IMR-90 (cell line): Measurements from ENCODE around the gene LIN9. TPM values are rescaled to one million over a fixed set of nuclear protein-coding genes. Genes with fewer than 3 reads are reported as not detected.
"Not testable (repeated sequence)": the region's sequence is repeated elsewhere in the genome, so short reads cannot be mapped to it uniquely, and the experiment has no call there.

ENCODE experiments used
- ATAC-seq: fragments of 200-7000 bp; cut with Tn5 transposase; 2 replicates; pipeline ENCODE4 v1.9.1; 2020; ENCODE audit warnings: low read depth, mild to moderate bottlenecking, moderate library complexity
- BruUV-seq: library from RNA; stranded (reverse); fragments of 400-500 nt; replicated peaks from 2 replicates; lab custom pipeline; 2021; lab: Mats Ljungman, UMichigan
- CTCF ChIA-PET: fragments of 300-600 bp; formaldehyde crosslinking; extraction: SDS; loops from one replicate; lab custom pipeline; 2021; ENCODE audit warnings: antibody characterized with exemption; lab: Yijun Ruan, JAX
- POLR2A ChIA-PET: fragments of 300-600 bp; sonication (Branson Sonifier 250); formaldehyde crosslinking; loops from one replicate; lab custom pipeline; 2022; ENCODE audit warnings: antibody characterized with exemption; ENCODE audit not compliant: unreplicated experiment; lab: Charles Lee
- DNase-seq: peaks from one replicate; pipeline ENCODE4 v3.0.0; 2013
- H2AFZ ChIP-seq: replicated peaks from 2 replicates; pipeline ENCODE3; 2013; ENCODE audit warnings: low read length, mild to moderate bottlenecking; ENCODE audit not compliant: poor library complexity
- H2AK5ac ChIP-seq: 2 replicates; pipeline ENCODE4 v1.6.1; 2013; ENCODE audit warnings: low read depth, low read length, inconsistent platforms
- H2AK9ac ChIP-seq: replicated peaks from 2 replicates; pipeline ENCODE3; 2013; ENCODE audit warnings: mild to moderate bottlenecking, low read depth, low read length, moderate library complexity; ENCODE audit not compliant: poor library complexity
- H2BK120ac ChIP-seq: 2 replicates; pipeline ENCODE4 v1.6.1; 2013; ENCODE audit warnings: low read depth, low read length, inconsistent platforms
- H2BK15ac ChIP-seq: 3 replicates; pipeline ENCODE4 v1.6.1; 2013; ENCODE audit warnings: low read depth, low read length, inconsistent platforms
- H2BK20ac ChIP-seq: 2 replicates; pipeline ENCODE4 v1.6.1; 2013; ENCODE audit warnings: low read depth, mild to moderate bottlenecking, inconsistent platforms, low read length, moderate library complexity
- H2BK5ac ChIP-seq: 2 replicates; pipeline ENCODE4 v1.6.1; 2013; ENCODE audit warnings: mild to moderate bottlenecking, low read depth, low read length, inconsistent platforms; ENCODE audit not compliant: poor library complexity, severe bottlenecking
- H3K14ac ChIP-seq: replicated peaks from 2 replicates; pipeline ENCODE4 v1.6.1; 2013; ENCODE audit warnings: low read depth, low read length, inconsistent platforms
- H3K18ac ChIP-seq: 2 replicates; pipeline ENCODE4 v1.6.1; 2013; ENCODE audit warnings: low read depth, low read length, control low read depth
- H3K23ac ChIP-seq: 2 replicates; pipeline ENCODE4 v1.6.1; 2013; ENCODE audit warnings: low read depth, low read length, inconsistent platforms
- H3K27ac ChIP-seq: 2 replicates; pipeline ENCODE4 v1.5.1; 2013; ENCODE audit warnings: mild to moderate bottlenecking, control low read depth, low read length; ENCODE audit not compliant: insufficient read depth
- H3K27me3 ChIP-seq: 2 replicates; pipeline ENCODE4 v1.6.1; 2013; ENCODE audit warnings: low read length; ENCODE audit not compliant: control insufficient read depth, insufficient read depth
- H3K36me3 ChIP-seq: 2 replicates; pipeline ENCODE4 v1.6.1; 2013; ENCODE audit warnings: low read length, mixed read lengths; ENCODE audit not compliant: control insufficient read depth, insufficient read depth
- H3K4ac ChIP-seq: 2 replicates; pipeline ENCODE4 v1.6.1; 2013; ENCODE audit warnings: low read depth, low read length, inconsistent platforms
- H3K4me1 ChIP-seq: 2 replicates; pipeline ENCODE4 v1.6.1; 2013; ENCODE audit warnings: low read length, mixed read lengths; ENCODE audit not compliant: control insufficient read depth, insufficient read depth
- H3K4me2 ChIP-seq: 2 replicates; pipeline ENCODE4 v1.6.1; 2013; ENCODE audit warnings: low read depth, mild to moderate bottlenecking, control low read depth, low read length, moderate library complexity
- H3K4me3 ChIP-seq: 2 replicates; pipeline ENCODE4 v1.5.1; 2013; ENCODE audit warnings: low read depth, mild to moderate bottlenecking, control low read depth, low read length, moderate library complexity; ENCODE audit not compliant: insufficient read depth
- H3K56ac ChIP-seq: 2 replicates; pipeline ENCODE4 v1.6.1; 2013; ENCODE audit warnings: low read length, inconsistent platforms; ENCODE audit not compliant: insufficient read depth; ENCODE audit errors: extremely low read depth
- H3K79me1 ChIP-seq, 2 experiments: 2 replicates each; pipeline ENCODE4 v1.6.1; 2013; ENCODE audit warnings: low read length in 2 of 2, inconsistent platforms in 1 of 2, low read depth in 1 of 2
- H3K9ac ChIP-seq: 2 replicates; pipeline ENCODE4 v1.6.1; 2013; ENCODE audit warnings: low read depth, low read length, control low read depth
- H3K9me1 ChIP-seq: 2 replicates; pipeline ENCODE4 v1.6.1; 2013; ENCODE audit warnings: low read length, inconsistent platforms; ENCODE audit not compliant: insufficient read depth
- H3K9me3 ChIP-seq: 2 replicates; pipeline ENCODE4 v1.6.1; 2013; ENCODE audit warnings: low read length; ENCODE audit not compliant: control insufficient read depth, insufficient read depth
- H4K20me1 ChIP-seq: 2 replicates; pipeline ENCODE4 v1.6.1; 2013; ENCODE audit warnings: low read length, inconsistent platforms; ENCODE audit not compliant: insufficient read depth
- H4K5ac ChIP-seq: 2 replicates; pipeline ENCODE4 v1.6.1; 2013; ENCODE audit warnings: mild to moderate bottlenecking, low read depth, low read length, control low read depth
- H4K8ac ChIP-seq, 2 experiments: 2 replicates each; pipeline ENCODE4 v1.6.1; 2013; ENCODE audit warnings: low read depth in 2 of 2, low read length in 2 of 2, control low read depth in 1 of 2, inconsistent platforms in 1 of 2
- H4K91ac ChIP-seq: 2 replicates; pipeline ENCODE4 v1.6.1; 2013; ENCODE audit warnings: low read depth, low read length, inconsistent platforms; ENCODE audit not compliant: insufficient read depth
- WGBS, 2 experiments: methylation state at CpG; one replicate each; pipeline versions ENCODE4 v1.1.5 to v1.1.7; 2013; ENCODE audit warnings: missing lambda C conversion rate in 2 of 2; ENCODE audit not compliant: insufficient read length in 1 of 2; ENCODE audit errors: extremely low coverage in 2 of 2; 5-methylcytosine and 5-hydroxymethylcytosine counted together
- dilution Hi-C: fragments of 300-500 bp; cut with HindIII; formaldehyde crosslinking; loops from one replicate; pipeline ENCODE4 v1.14.3; 2018; ENCODE audit warnings: low sequenced_read_pairs; ENCODE audit not compliant: unreplicated experiment
- in situ Hi-C: fragments of 300-500 bp; cut with MboI; formaldehyde crosslinking; loops from 3 replicates; pipeline ENCODE4 v1.14.3; 2019; ENCODE audit warnings: low sequenced_read_pairs, inconsistent platforms, mixed read lengths
- intact Hi-C: fragments of 100-400 bp; cut with micrococcal nuclease; formaldehyde crosslinking; loops from 2 replicates; pipeline ENCODE4 v1.10.0; 2022
- polyA plus RNA-seq, 3 experiments: library from polyadenylated mRNA; depleted of rRNA; stranded (reverse); fragments of >200 nt; gene quantifications; 2 replicates each; pipeline ENCODE4 v1.2.3, GENCODE V29; 2012; ENCODE audit warnings: low replicate concordance in 1 of 3
- total RNA-seq: library from RNA; depleted of rRNA; stranded (reverse); fragments of >200 nt; gene quantifications from 2 replicates; pipeline ENCODE4 v1.2.3, GENCODE V29; 2012

LIN9 gene
- total and polyA plus RNA-seq, 2 of the 4 experiments (the other 2 are of a cell fraction) = 2.3 to 3.9 TPM

GRCh38 chr1:226252841-226253240 is 56.1 kb downstream of the LIN9 start:
- H3K27ac ChIP-seq, H2BK15ac ChIP-seq, H3K4ac ChIP-seq, H2AFZ ChIP-seq, H3K36me3 ChIP-seq, H3K4me3 ChIP-seq, H3K9me3 ChIP-seq, DNase-seq, H2BK5ac ChIP-seq, dilution Hi-C loops, H4K5ac ChIP-seq, H3K27me3 ChIP-seq, H3K4me2 ChIP-seq, H3K79me1 ChIP-seq, H2AK5ac ChIP-seq, H3K56ac ChIP-seq, in situ Hi-C loops, H4K8ac ChIP-seq, H3K9ac ChIP-seq, H3K23ac ChIP-seq, H3K9me1 ChIP-seq, H2BK120ac ChIP-seq, H4K20me1 ChIP-seq, H3K18ac ChIP-seq, H3K14ac ChIP-seq, H3K4me1 ChIP-seq, ATAC-seq, H4K91ac ChIP-seq, H2AK9ac ChIP-seq, H2BK20ac ChIP-seq, intact Hi-C loops, CTCF ChIA-PET, POLR2A ChIA-PET, BruUV-seq: not testable (repeated sequence)
- WGBS, 2 experiments = no CpG with 5 or more reads among the region's 7 CpGs
